ENCODE results near the gene SNTG2.

GRCh38 chr2:1207962-1208510 lies 257.4 kb downstream of the SNTG2 start:
- TF ChIP-seq CTCF (IDR thresholded peaks at IDR 0.05) (no peak), POLR2A (IDR thresholded peaks at IDR 0.05) (no peak)
